MM.1S (cell line): Measurements from ENCODE around the gene FASLG.

Experiments used
- DNase-seq: peaks from one replicate; pipeline ENCODE4 v3.0.0-alpha.2; 2015
- H2AFZ ChIP-seq: fragments of 300-600 bp; sonication (generic); 2 replicates; pipeline ENCODE4 v1.6.0; 2016; ENCODE audit warnings: antibody characterized with exemption, low read length
- H3F3A ChIP-seq: fragments of 300-600 bp; sonication (generic); 2 replicates; pipeline ENCODE4 v1.6.1; 2016; ENCODE audit warnings: mild to moderate bottlenecking, antibody characterized with exemption, low read length, moderate library complexity, mixed read lengths; ENCODE audit not compliant: insufficient read depth
- H3K27ac ChIP-seq: fragments of 300-600 bp; sonication (generic); 2 replicates; pipeline ENCODE4 v1.5.1; 2016; ENCODE audit warnings: mild to moderate bottlenecking, low read length
- H3K27me3 ChIP-seq: fragments of 300-600 bp; sonication (generic); replicated peaks from 2 replicates; pipeline ENCODE4 v1.6.0; 2016; ENCODE audit warnings: low read length; ENCODE audit not compliant: insufficient read depth
- H3K36me3 ChIP-seq: fragments of 300-600 bp; sonication (generic); replicated peaks from 2 replicates; pipeline ENCODE4 v1.6.1; 2016; ENCODE audit warnings: mild to moderate bottlenecking, low read length, mixed read lengths; ENCODE audit not compliant: insufficient read depth
- H3K4me1 ChIP-seq: fragments of 300-600 bp; sonication (generic); 2 replicates; pipeline ENCODE4 v1.6.1; 2016; ENCODE audit warnings: low read length, mixed read lengths
- H3K4me2 ChIP-seq: fragments of 300-600 bp; sonication (generic); 2 replicates; pipeline ENCODE4 v1.6.0; 2016; ENCODE audit warnings: low read depth, low read length
- H3K4me3 ChIP-seq: fragments of 300-600 bp; sonication (generic); 2 replicates; pipeline ENCODE4 v1.5.1; 2016; ENCODE audit warnings: low read length, mixed read lengths
- H3K79me2 ChIP-seq: fragments of 300-600 bp; sonication (generic); 2 replicates; pipeline ENCODE4 v1.6.1; 2016; ENCODE audit warnings: mixed run types, low read length, mixed read lengths
- H3K9ac ChIP-seq: fragments of 300-600 bp; sonication (generic); 2 replicates; pipeline ENCODE4 v1.6.1; 2016; ENCODE audit warnings: low read length, mixed read lengths
- H3K9me2 ChIP-seq: fragments of 300-600 bp; sonication (generic); replicated peaks from 2 replicates; pipeline ENCODE4 v1.6.1; 2016; ENCODE audit warnings: mild to moderate bottlenecking, low read length, mixed read lengths; ENCODE audit not compliant: insufficient read depth
- H3K9me3 ChIP-seq: fragments of 300-600 bp; sonication (generic); replicated peaks from 2 replicates; pipeline ENCODE4 v1.6.1; 2016; ENCODE audit warnings: mild to moderate bottlenecking, low read length, mixed read lengths; ENCODE audit not compliant: insufficient read depth
- H4K20me1 ChIP-seq: fragments of 300-600 bp; sonication (generic); 2 replicates; pipeline ENCODE4 v1.6.1; 2016; ENCODE audit warnings: mild to moderate bottlenecking, low read length, moderate library complexity, mixed read lengths; ENCODE audit not compliant: insufficient read depth
- EZH2 ChIP-seq: fragments of 300-600 bp; sonication (generic); optimal IDR thresholded peaks from 2 replicates; pipeline ENCODE3; 2017; ENCODE audit warnings: low read depth, mild to moderate bottlenecking, antibody characterized with exemption, low read length, mixed read lengths
- EZH2phosphoT487 ChIP-seq: fragments of 300-600 bp; sonication (generic); IDR thresholded peaks from 2 replicates; pipeline ENCODE4 v1.6.1; 2018; ENCODE audit warnings: antibody characterized with exemption, low read length
- TF ChIP-seq, protein P1 (sequence below): fragments of 300-600 bp; sonication (generic); IDR thresholded peaks from 2 replicates; pipeline ENCODE4 v1.5.1; 2016; ENCODE audit warnings: antibody characterized with exemption, low read length, mixed read lengths

FASLG gene

GRCh38 chr1:172713466-172713865, 54.6 kb downstream of the FASLG start:
- no peaks in the 10 kb centered on the region for H3K4me1 ChIP-seq
- TF ChIP-seq EZH2: no peak
- no peak for TF ChIP-seq EZH2phosphoT487
- TF ChIP-seq, protein P1, sequence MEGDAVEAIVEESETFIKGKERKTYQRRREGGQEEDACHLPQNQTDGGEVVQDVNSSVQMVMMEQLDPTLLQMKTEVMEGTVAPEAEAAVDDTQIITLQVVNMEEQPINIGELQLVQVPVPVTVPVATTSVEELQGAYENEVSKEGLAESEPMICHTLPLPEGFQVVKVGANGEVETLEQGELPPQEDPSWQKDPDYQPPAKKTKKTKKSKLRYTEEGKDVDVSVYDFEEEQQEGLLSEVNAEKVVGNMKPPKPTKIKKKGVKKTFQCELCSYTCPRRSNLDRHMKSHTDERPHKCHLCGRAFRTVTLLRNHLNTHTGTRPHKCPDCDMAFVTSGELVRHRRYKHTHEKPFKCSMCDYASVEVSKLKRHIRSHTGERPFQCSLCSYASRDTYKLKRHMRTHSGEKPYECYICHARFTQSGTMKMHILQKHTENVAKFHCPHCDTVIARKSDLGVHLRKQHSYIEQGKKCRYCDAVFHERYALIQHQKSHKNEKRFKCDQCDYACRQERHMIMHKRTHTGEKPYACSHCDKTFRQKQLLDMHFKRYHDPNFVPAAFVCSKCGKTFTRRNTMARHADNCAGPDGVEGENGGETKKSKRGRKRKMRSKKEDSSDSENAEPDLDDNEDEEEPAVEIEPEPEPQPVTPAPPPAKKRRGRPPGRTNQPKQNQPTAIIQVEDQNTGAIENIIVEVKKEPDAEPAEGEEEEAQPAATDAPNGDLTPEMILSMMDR: no peak

More at GRCh38 chr1:172713466-172713865, 54.6 kb downstream of the FASLG start:
- H3F3A ChIP-seq: no peaks in the 10 kb centered on the region
- H3K9me3 ChIP-seq: no peaks in the 10 kb centered on the region
- H3K79me2 ChIP-seq: no peaks in the 10 kb centered on the region
- H3K9ac ChIP-seq: no peak overlapping the region
- no peak overlapping the region for H3K4me2 ChIP-seq
- no peaks in the 10 kb centered on the region for H4K20me1 ChIP-seq
- H3K27ac ChIP-seq: no peak overlapping the region
- H3K27me3 ChIP-seq: no peaks in the 10 kb centered on the region
- no peaks in the 10 kb centered on the region for H3K36me3 ChIP-seq
- no peak overlapping the region for H2AFZ ChIP-seq
- no peaks in the 10 kb centered on the region for H3K9me2 ChIP-seq
- no peak overlapping the region for H3K4me3 ChIP-seq
- DNase-seq: no peak
